ENCODE results near the gene NBEAL2.
"Not testable (repeated sequence)": the region's sequence is repeated elsewhere in the genome, so short reads cannot be mapped to it uniquely, and the experiment has no call there.

NBEAL2 gene

GRCh38 chr3:47012342-47013230 lies 33.1 kb downstream of the NBEAL2 start:
- no peak for DNase-seq (ENCODE audit: low spot score)

DNA sequence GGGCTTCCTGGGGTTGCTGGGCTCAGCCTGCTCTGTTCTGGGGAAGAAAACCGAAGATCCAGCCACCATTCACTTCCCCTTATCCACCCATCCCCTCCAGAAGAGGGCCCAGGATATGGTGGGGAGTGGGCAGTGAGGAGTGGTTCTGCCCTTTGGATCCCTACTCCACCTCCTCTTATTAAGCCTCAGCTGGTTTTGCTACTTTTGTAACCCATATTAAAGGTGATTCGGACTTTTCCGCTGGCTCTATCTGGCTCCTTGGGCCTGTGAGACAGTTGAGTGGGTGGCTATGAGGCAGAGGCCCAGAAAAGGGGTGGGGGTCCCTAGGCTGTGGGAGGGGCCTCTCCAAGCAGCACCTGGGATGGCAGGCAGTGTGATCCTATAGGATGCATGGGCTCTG lies 33.8 kb downstream of the NBEAL2 start:
- no peak for DNase-seq (ENCODE audit: low spot score)

DNA sequence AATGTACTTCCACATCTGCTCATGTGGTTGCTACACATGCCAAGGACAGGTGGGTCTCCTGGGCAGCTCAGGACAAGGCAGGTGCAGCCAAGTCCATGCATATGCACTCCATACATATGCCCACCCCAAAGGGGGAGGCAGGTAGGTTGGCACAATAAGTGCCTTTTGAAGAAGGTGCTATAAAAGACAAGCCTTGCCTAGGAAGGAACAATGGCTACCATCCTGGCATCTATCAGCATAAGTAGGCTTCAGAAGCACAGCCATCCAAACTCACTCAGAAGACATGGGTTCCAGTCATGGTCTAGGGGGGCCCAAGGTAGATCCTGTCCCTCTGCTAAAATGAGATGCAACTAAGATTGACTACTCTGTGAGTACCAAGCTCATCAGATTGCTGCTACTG lies 34.6 kb downstream of the NBEAL2 start:
- DNase-seq (ENCODE audit: low spot score), result no peak

- no peak for DNase-seq (ENCODE audit: low spot score)
Measured at GRCh38 chr3:47015151-47015550, 35.7 kb downstream of the NBEAL2 start.

DNA sequence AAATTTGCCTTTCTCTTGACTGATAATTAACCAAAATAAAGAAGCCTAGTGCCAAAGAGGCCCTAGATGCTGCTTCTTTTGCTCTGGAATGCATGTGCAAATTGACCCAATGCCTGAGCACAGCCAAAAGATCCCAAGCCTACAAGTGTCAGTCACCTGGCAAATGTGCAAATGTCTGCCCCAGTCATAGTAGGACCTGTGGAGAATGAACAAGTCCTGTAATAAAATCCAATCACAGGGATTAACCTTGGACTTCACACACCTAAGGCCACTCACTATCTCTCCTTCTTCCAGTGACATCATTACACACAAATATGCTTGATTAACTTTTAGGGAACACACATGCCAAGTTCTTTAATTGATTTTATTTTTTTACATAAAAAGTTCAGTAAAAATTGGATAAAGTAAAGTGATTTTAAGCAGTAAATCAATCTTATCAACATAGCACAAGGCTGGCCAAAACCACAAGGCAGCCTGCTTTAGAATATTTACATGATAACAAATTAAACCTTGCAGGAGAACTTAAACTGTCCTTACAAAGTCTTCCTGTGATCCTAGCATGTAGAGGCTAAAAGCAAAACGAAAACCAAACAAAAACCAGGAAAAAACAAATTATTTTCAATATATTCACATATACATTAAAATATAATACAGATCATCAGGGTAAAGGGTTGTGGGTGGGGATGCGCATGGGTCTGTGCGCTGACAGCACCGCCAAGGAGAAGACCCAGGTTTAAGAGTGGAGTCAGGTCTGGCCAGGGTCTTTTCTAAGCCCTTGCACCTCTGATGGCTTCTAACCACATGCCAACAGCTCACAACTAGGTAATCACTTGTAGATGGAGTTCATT lies 36.8 kb downstream of the NBEAL2 start:
- no peak for DNase-seq (ENCODE audit: low spot score)

- no peak for DNase-seq (ENCODE audit: low spot score)
Measured at GRCh38 chr3:47016934-47017435, 37.5 kb downstream of the NBEAL2 start.

DNA sequence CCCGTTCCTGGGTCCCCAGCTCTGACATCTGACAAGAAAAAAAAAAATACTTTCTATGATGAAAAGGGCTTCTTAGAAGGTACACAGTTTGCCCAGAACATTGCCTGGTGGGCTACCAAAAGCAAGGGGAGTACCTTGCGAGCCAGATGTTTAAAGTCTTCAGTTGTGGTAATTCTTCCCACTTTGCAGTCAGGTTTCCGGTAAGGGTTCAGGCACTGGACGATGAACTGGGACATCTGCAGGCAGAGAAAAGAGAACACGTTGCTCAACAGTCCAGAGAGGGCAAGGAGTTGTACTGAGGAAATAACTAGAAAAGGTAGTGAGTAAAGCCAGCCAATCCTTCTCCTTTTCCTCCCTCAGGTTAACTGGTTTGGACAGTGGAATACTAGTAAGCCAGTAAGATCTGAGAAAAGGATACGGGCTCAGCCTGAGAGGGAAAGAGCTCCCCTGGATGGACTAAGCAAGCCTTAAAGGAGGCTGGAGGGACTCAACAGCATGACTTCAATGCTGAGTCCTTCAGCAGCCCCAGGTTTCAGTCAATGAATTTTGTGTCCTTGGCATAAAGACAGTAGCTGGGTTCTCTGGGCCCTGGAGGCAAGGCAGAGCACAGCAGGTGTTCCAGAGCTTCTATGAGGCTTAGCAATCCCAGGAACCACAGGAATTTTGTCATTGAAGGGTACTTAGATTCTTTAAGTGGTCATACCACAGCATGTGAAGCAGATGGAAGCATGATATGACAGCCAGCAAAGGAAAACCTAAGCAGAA lies 38.2 kb downstream of the NBEAL2 start:
- no peak for DNase-seq (ENCODE audit: low spot score)

- no peak for DNase-seq (ENCODE audit: low spot score)
Measured at GRCh38 chr3:47018269-47018611, 38.8 kb downstream of the NBEAL2 start.

DNA sequence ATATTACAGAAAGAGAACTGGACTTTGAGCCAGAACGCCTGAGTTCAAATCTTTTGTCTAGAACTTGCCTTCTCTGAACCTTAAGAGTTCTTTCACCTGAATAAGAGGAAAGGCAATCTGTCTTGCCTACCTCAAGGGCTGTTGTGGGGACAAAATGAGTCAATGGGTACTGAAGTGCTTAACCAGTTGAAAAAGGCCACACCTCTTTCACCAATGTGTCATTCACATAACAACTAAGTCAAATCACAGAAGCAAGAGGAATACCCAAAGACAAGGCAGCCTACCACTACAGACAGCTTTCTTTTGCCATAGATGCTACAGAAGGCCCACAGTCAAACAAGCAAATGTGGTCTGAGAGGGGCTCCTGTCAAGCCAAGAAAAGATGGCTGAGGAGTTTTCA lies 39.7 kb downstream of the NBEAL2 start:
- no peak for DNase-seq (ENCODE audit: low spot score)

GRCh38 chr3:47020311-47020710 lies 40.8 kb downstream of the NBEAL2 start:
- DNase-seq (ENCODE audit: low spot score), result no peak

GRCh38 chr3:47022641-47023071 lies 43.2 kb downstream of the NBEAL2 start:
- DNase-seq (ENCODE audit: low spot score), result no peak

DNA sequence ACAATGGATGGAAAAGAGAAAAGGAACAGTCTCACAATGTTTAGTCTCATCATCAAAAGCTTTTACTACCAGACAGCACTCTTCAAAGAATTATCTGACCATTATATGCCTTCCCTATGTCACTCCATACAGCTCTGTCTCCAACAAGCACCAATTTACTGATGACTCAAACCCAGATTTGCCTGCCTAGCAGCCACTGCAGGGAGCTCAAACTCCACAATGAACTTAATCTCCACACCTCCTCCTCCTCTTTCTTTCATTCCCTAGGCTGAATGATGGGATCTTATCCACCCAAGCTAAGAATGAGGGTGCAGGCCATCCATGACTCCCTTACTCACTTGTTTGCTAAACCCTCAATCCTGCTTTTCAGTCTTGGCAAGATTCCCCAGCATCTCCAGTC lies 45.5 kb downstream of the NBEAL2 start:
- DNase-seq (ENCODE audit: low spot score), result no peak

- not testable (repeated sequence) for DNase-seq (ENCODE audit: low spot score)
Measured at GRCh38 chr3:47026432-47026831, 47.0 kb downstream of the NBEAL2 start.

DNA sequence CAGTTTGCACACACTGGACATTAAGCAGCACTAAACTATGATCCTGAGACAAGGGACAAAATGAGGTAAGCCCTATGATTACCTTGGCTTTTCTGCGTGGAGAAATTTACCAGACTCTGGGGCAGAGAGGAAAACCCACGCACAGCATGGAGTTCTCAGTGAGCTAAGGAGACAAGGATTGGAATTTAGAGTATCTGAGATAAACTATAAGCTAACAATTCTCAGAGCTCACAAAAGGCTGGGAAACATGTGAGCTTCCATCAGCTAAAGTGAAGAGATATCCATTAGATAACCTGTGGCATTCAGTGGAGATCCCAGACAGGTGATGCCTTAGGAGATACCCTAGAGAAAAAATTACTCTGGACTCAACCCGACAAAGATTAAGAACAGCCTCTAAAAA lies 48.7 kb downstream of the NBEAL2 start:
- no peak for DNase-seq (ENCODE audit: low spot score)

GRCh38 chr3:47028667-47029066 lies 49.2 kb downstream of the NBEAL2 start:
- DNase-seq (ENCODE audit: low spot score), result no peak

- not testable (repeated sequence) for DNase-seq (ENCODE audit: low spot score)
Measured at GRCh38 chr3:47031041-47031440, 51.6 kb downstream of the NBEAL2 start.

DNA sequence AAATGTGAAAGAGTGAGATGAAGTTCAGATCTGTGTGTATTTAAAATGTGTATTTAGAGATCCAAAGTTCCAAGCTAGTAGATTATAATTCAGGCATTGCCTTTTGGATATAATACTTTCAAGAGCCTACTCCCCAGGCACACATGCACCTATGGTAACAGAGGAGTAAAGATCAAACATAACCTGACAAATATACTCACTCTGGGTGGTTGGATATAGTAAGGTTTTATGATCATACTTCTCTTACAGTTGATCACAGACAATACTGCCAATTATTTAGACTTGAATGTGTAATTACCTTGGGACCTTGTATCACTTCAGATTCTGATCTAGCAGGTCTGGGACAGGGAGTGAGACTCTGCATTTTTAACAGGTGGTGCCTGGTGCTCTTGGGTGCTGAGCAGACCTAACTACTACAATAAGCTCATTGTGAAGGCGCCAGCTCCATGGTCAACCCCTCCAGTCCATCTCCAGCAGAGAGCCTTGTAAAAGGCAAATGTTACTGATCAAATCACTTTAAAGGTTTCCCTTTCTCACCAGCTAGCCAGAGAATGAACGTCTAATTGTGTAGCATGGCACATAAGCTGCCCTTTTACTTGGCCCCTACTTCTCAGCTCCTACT lies 55.5 kb downstream of the NBEAL2 start:
- no peak for DNase-seq (ENCODE audit: low spot score)

- no peak for DNase-seq (ENCODE audit: low spot score)
Measured at GRCh38 chr3:47035645-47036044, 56.2 kb downstream of the NBEAL2 start.

DNA sequence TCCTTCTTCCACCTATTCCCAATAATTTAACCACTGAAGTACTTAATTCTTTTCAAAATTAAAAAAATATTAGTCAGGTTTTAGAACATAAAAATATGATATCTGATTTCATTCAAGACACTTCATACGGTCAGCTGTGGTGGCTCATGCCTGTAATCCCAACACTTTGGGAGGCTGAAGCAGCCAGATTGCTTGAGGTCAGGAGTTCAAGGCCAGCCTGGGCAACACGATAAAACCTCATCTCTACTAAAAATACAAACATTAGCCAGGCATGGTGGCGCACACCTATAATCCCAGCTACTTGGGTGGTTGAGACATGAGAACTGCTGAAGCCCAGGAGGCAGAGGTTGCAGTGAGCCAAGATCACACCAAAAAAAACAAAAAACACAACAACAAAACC lies 56.7 kb downstream of the NBEAL2 start:
- no peak for DNase-seq (ENCODE audit: low spot score)

DNA sequence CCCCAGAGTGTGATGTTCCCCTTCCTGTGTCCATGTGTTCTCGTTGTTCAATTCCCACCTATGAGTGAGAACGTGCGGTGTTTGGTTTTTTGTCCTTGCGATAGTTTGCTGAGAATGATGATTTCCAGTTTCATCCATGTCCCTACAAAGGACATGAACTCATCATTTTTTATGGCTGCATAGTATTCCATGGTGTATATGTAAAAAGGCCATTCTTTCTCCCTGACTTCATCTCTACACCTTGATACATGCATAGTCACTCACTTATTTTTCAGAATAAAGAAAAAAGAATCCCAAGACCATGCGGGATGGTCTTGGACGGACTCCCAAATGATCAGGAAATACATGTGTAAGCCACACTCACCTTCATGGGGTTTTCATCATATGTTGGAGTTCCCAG lies 57.8 kb downstream of the NBEAL2 start:
- not testable (repeated sequence) for DNase-seq (ENCODE audit: low spot score)

DNA sequence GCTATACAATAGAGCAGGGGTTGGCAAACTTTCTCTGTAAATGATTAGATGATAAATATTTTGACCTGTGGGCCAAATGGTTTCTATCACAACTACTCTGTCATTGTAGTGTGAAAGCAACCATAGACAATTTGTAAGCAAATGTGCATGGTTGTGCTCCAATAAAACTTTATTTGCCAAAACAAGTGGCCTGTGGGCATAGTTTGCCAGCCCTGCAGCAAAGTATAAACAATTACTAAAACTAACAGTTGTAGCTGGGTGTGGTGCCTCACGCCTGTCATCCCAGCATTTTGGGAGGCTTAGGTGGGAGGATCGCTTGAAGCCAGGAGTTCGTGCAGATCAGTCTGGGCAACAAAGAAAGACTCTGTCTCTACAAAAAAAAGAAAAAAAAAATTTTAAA lies 61.6 kb downstream of the NBEAL2 start:
- DNase-seq (ENCODE audit: low spot score), result no peak

Data from LoVo (cell line).